ENCODE data around the gene GAGE12C. TPM values are rescaled to one million over a fixed set of nuclear protein-coding genes. Genes with fewer than 3 reads are reported as not detected.
"Not testable (repeated sequence)": the region's sequence is repeated elsewhere in the genome, so short reads cannot be mapped to it uniquely, and the experiment has no call there.

The GAGE12C gene, protein sequence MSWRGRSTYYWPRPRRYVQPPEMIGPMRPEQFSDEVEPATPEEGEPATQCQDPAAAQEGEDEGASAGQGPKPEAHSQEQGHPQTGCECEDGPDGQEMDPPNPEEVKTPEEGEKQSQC
- total RNA-seq (2022) (not detected in 2 replicates), Bru-seq, nascent RNA (not detected), BruChase-seq, experiment 1, labeled RNA remaining after a 2-hour chase (not detected), BruChase-seq, experiment 2, labeled RNA remaining after a 6-hour chase (not detected)
- long read RNA-seq: 0 reads

DNA sequence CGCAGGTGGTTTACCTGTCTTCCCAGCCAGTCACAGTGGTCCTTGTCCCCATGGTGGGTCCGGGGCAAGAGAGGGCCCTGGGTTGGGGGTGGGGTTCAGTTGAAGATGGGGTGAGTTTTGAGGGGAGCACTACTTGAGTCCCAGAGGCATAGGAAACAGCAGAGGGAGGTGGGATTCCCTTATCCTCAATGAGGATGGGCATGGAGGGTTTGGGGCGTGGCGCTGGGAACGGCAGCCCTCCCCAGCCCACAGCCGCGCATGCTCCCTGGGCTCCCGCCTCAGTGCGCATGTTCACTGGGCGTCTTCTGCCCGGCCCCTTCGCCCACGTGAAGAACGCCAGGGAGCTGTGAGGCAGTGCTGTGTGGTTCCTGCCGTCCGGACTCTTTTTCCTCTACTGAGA, at the start of gene GAGE12C:
TSS of gene GAGE12C (plus strand) at position 301 of the 400 bp plus-strand sequence. CDS start 1,155 bp downstream, outside the sequence.
- CTCF ChIA-PET; H3K27me3 Mint-ChIP-seq (ENCODE audit: insufficient read depth, unreplicated experiment); H3K27ac Mint-ChIP-seq (ENCODE audit: unreplicated experiment); BruUV-seq (replicated peaks); H3K9me3 Mint-ChIP-seq (ENCODE audit: unreplicated experiment); H3K9me3 ChIP-seq; H3K27me3 ChIP-seq (replicated peaks; ENCODE audit: control insufficient read depth, insufficient read depth, low read length); H3K4me3 ChIP-seq (ENCODE audit: low read depth, low read length); H3K4me1 Mint-ChIP-seq (ENCODE audit: low read depth, unreplicated experiment); H3K4me1 ChIP-seq; H3K4me3 Mint-ChIP-seq (ENCODE audit: unreplicated experiment); POLR2A ChIA-PET; H3K36me3 ChIP-seq (ENCODE audit: control insufficient read depth, insufficient read depth, low read length); DNase-seq; H3K36me3 Mint-ChIP-seq (ENCODE audit: insufficient read depth, unreplicated experiment); intact Hi-C loops (cut with micrococcal nuclease; ENCODE audit: unreplicated experiment): not testable (repeated sequence)

DNA sequence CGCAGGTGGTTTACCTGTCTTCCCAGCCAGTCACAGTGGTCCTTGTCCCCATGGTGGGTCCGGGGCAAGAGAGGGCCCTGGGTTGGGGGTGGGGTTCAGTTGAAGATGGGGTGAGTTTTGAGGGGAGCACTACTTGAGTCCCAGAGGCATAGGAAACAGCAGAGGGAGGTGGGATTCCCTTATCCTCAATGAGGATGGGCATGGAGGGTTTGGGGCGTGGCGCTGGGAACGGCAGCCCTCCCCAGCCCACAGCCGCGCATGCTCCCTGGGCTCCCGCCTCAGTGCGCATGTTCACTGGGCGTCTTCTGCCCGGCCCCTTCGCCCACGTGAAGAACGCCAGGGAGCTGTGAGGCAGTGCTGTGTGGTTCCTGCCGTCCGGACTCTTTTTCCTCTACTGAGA, 9.5 kb downstream of the GAGE12C start, which contains the start of gene GAGE12D:
TSS of gene GAGE12D (plus strand) at position 301 of the 400 bp plus-strand sequence. CDS start 1,155 bp downstream, outside the sequence.
- H3K4me3 Mint-ChIP-seq (ENCODE audit: unreplicated experiment); H3K4me3 ChIP-seq (ENCODE audit: low read depth, low read length); H3K36me3 Mint-ChIP-seq (ENCODE audit: insufficient read depth, unreplicated experiment); H3K4me1 Mint-ChIP-seq (ENCODE audit: low read depth, unreplicated experiment); DNase-seq; CTCF ChIA-PET; H3K27ac Mint-ChIP-seq (ENCODE audit: unreplicated experiment); H3K9me3 ChIP-seq; intact Hi-C loops (cut with micrococcal nuclease; ENCODE audit: unreplicated experiment); H3K4me1 ChIP-seq; H3K36me3 ChIP-seq (ENCODE audit: control insufficient read depth, insufficient read depth, low read length); POLR2A ChIA-PET; H3K27me3 ChIP-seq (replicated peaks; ENCODE audit: control insufficient read depth, insufficient read depth, low read length); BruUV-seq (replicated peaks); H3K9me3 Mint-ChIP-seq (ENCODE audit: unreplicated experiment); H3K27me3 Mint-ChIP-seq (ENCODE audit: insufficient read depth, unreplicated experiment): not testable (repeated sequence)

- H3K27me3 Mint-ChIP-seq (ENCODE audit: insufficient read depth, unreplicated experiment); H3K36me3 ChIP-seq (ENCODE audit: control insufficient read depth, insufficient read depth, low read length); POLR2A ChIA-PET; intact Hi-C loops (cut with micrococcal nuclease; ENCODE audit: unreplicated experiment); H3K9me3 Mint-ChIP-seq (ENCODE audit: unreplicated experiment); H3K4me3 Mint-ChIP-seq (ENCODE audit: unreplicated experiment); H3K27ac Mint-ChIP-seq (ENCODE audit: unreplicated experiment); H3K27me3 ChIP-seq (replicated peaks; ENCODE audit: control insufficient read depth, insufficient read depth, low read length); H3K36me3 Mint-ChIP-seq (ENCODE audit: insufficient read depth, unreplicated experiment); H3K9me3 ChIP-seq; H3K4me1 Mint-ChIP-seq (ENCODE audit: low read depth, unreplicated experiment); CTCF ChIA-PET; DNase-seq; BruUV-seq (replicated peaks); H3K4me1 ChIP-seq; H3K4me3 ChIP-seq (ENCODE audit: low read depth, low read length): not testable (repeated sequence)
Observed at GRCh38 chrX:49550989-49551388, 19.0 kb downstream of the GAGE12C start, which contains the start of gene GAGE12E. Gene GAGE12E, plus strand, starts transcription at chrX:49551289. Its CDS starts 1,155 bp downstream, at chrX:49552444.

DNA sequence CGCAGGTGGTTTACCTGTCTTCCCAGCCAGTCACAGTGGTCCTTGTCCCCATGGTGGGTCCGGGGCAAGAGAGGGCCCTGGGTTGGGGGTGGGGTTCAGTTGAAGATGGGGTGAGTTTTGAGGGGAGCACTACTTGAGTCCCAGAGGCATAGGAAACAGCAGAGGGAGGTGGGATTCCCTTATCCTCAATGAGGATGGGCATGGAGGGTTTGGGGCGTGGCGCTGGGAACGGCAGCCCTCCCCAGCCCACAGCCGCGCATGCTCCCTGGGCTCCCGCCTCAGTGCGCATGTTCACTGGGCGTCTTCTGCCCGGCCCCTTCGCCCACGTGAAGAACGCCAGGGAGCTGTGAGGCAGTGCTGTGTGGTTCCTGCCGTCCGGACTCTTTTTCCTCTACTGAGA, 28.6 kb downstream of the GAGE12C start, which contains the start of gene GAGE12F:
TSS of gene GAGE12F (plus strand) at position 301 of the 400 bp plus-strand sequence. CDS start 1,155 bp downstream, outside the sequence.
- CTCF ChIA-PET: not testable (repeated sequence)

GRCh38 chrX:49568728-49569127, 36.8 kb downstream of the GAGE12C start:
- H3K4me1 ChIP-seq; intact Hi-C loops (cut with micrococcal nuclease; ENCODE audit: unreplicated experiment); H3K36me3 Mint-ChIP-seq (ENCODE audit: insufficient read depth, unreplicated experiment); POLR2A ChIA-PET; H3K4me3 Mint-ChIP-seq (ENCODE audit: unreplicated experiment); DNase-seq; H3K27me3 ChIP-seq (replicated peaks; ENCODE audit: control insufficient read depth, insufficient read depth, low read length); H3K9me3 ChIP-seq; BruUV-seq (replicated peaks); H3K27me3 Mint-ChIP-seq (ENCODE audit: insufficient read depth, unreplicated experiment); H3K27ac Mint-ChIP-seq (ENCODE audit: unreplicated experiment); H3K4me3 ChIP-seq (ENCODE audit: low read depth, low read length); H3K36me3 ChIP-seq (ENCODE audit: control insufficient read depth, insufficient read depth, low read length); H3K4me1 Mint-ChIP-seq (ENCODE audit: low read depth, unreplicated experiment); CTCF ChIA-PET; H3K9me3 Mint-ChIP-seq (ENCODE audit: unreplicated experiment): not testable (repeated sequence)

More for the DNA sequence above, 28.6 kb downstream of the GAGE12C start, which contains the start of gene GAGE12F:
- DNase-seq; H3K27ac Mint-ChIP-seq (ENCODE audit: unreplicated experiment); H3K4me1 Mint-ChIP-seq (ENCODE audit: low read depth, unreplicated experiment); POLR2A ChIA-PET; intact Hi-C loops (cut with micrococcal nuclease; ENCODE audit: unreplicated experiment); H3K9me3 Mint-ChIP-seq (ENCODE audit: unreplicated experiment); H3K36me3 Mint-ChIP-seq (ENCODE audit: insufficient read depth, unreplicated experiment); H3K27me3 Mint-ChIP-seq (ENCODE audit: insufficient read depth, unreplicated experiment); H3K27me3 ChIP-seq (replicated peaks; ENCODE audit: control insufficient read depth, insufficient read depth, low read length); BruUV-seq (replicated peaks); H3K4me1 ChIP-seq; H3K4me3 ChIP-seq (ENCODE audit: low read depth, low read length); H3K36me3 ChIP-seq (ENCODE audit: control insufficient read depth, insufficient read depth, low read length); H3K9me3 ChIP-seq; H3K4me3 Mint-ChIP-seq (ENCODE audit: unreplicated experiment): not testable (repeated sequence)

DNA sequence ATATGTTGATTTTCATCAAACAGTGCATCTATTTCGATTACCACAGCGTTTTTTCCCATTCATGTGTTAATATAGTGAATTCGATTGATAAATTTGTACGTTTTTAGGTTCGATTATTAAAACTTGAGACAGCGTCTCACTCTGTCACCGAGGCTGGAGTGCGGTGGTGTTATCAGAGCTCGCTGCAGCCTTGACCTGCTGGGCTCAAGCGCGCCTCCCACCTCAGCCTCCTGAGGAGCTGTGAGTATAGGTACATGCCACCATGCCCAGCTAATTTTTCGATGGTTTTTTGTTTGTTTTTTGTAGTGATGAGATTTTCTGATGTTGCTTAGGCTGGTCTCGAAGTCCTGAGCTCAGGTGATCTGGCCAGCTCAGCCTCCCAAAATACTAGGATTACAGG, 37.2 kb downstream of the GAGE12C start:
- H3K27ac Mint-ChIP-seq (ENCODE audit: unreplicated experiment); H3K9me3 ChIP-seq; H3K36me3 ChIP-seq (ENCODE audit: control insufficient read depth, insufficient read depth, low read length); H3K4me1 Mint-ChIP-seq (ENCODE audit: low read depth, unreplicated experiment); H3K4me3 Mint-ChIP-seq (ENCODE audit: unreplicated experiment); CTCF ChIA-PET; POLR2A ChIA-PET; H3K4me3 ChIP-seq (ENCODE audit: low read depth, low read length); DNase-seq; H3K9me3 Mint-ChIP-seq (ENCODE audit: unreplicated experiment); H3K36me3 Mint-ChIP-seq (ENCODE audit: insufficient read depth, unreplicated experiment); BruUV-seq (replicated peaks); H3K27me3 Mint-ChIP-seq (ENCODE audit: insufficient read depth, unreplicated experiment); H3K4me1 ChIP-seq; intact Hi-C loops (cut with micrococcal nuclease; ENCODE audit: unreplicated experiment); H3K27me3 ChIP-seq (replicated peaks; ENCODE audit: control insufficient read depth, insufficient read depth, low read length): not testable (repeated sequence)

DNA sequence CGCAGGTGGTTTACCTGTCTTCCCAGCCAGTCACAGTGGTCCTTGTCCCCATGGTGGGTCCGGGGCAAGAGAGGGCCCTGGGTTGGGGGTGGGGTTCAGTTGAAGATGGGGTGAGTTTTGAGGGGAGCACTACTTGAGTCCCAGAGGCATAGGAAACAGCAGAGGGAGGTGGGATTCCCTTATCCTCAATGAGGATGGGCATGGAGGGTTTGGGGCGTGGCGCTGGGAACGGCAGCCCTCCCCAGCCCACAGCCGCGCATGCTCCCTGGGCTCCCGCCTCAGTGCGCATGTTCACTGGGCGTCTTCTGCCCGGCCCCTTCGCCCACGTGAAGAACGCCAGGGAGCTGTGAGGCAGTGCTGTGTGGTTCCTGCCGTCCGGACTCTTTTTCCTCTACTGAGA, 38.1 kb downstream of the GAGE12C start, which contains the start of gene GAGE12G:
TSS of gene GAGE12G (plus strand) at position 301 of the 400 bp plus-strand sequence. CDS start 1,155 bp downstream, outside the sequence.
- BruUV-seq (replicated peaks); CTCF ChIA-PET: not testable (repeated sequence)

More for the DNA sequence above, 38.1 kb downstream of the GAGE12C start, which contains the start of gene GAGE12G:
- H3K36me3 Mint-ChIP-seq (ENCODE audit: insufficient read depth, unreplicated experiment); H3K4me1 ChIP-seq; H3K36me3 ChIP-seq (ENCODE audit: control insufficient read depth, insufficient read depth, low read length); intact Hi-C loops (cut with micrococcal nuclease; ENCODE audit: unreplicated experiment); H3K4me1 Mint-ChIP-seq (ENCODE audit: low read depth, unreplicated experiment); H3K9me3 ChIP-seq; H3K4me3 ChIP-seq (ENCODE audit: low read depth, low read length); H3K4me3 Mint-ChIP-seq (ENCODE audit: unreplicated experiment); H3K27me3 ChIP-seq (replicated peaks; ENCODE audit: control insufficient read depth, insufficient read depth, low read length); DNase-seq; H3K27me3 Mint-ChIP-seq (ENCODE audit: insufficient read depth, unreplicated experiment); H3K9me3 Mint-ChIP-seq (ENCODE audit: unreplicated experiment); POLR2A ChIA-PET; H3K27ac Mint-ChIP-seq (ENCODE audit: unreplicated experiment): not testable (repeated sequence)

Measured in Caco-2 (cell line).